ENCODE results near the gene NOP14. TPM values are rescaled to one million over a fixed set of nuclear protein-coding genes. Genes with fewer than 3 reads are reported as not detected.
A peak's percentile ranks its signal among the peaks of the same experiment; 100 is the strongest.

NOP14 gene
- total RNA-seq, 1 experiment from 2014 or later: 50.1 TPM

- Histone ChIP-seq H2AK5ac (ENCODE audit: insufficient read length, low read length) (no peak overlapping the region), H2BK120ac (ENCODE audit: low read depth, low read length, poor library complexity, severe bottlenecking) (no peak overlapping the region), H3K23ac (ENCODE audit: insufficient read length, low read depth, low read length) (no peak overlapping the region), H3K4me2 (ENCODE audit: insufficient read depth, insufficient read length, low read length) (no peak overlapping the region), H3K79me1 (ENCODE audit: insufficient read depth, low read depth, low read length, poor library complexity, severe bottlenecking) (no peaks in the 10 kb centered on the region), H4K20me1 (ENCODE audit: control insufficient read depth, insufficient read depth, insufficient read length) (no peaks in the 10 kb centered on the region), H2BK20ac (ENCODE audit: low read depth, low read length, poor library complexity, severe bottlenecking) (no peak overlapping the region), H4K91ac (ENCODE audit: insufficient read length, low read depth, low read length) (no peak overlapping the region), H3K56ac (ENCODE audit: insufficient read length, low read depth, low read length) (no peak overlapping the region), H3K27ac (ENCODE audit: insufficient read length, low read depth, low read length) (no peak overlapping the region), H3K23me2 (ENCODE audit: insufficient read length, low read depth, low read length, poor library complexity, severe bottlenecking) (no peaks in the 10 kb centered on the region), H4K8ac (replicated peaks; ENCODE audit: insufficient read length, low read depth, low read length) (no peak overlapping the region), H3T11ph (ENCODE audit: low read length) (no peak overlapping the region), H2BK12ac (ENCODE audit: insufficient read length, low read depth, low read length) (no peak overlapping the region), H3K18ac (ENCODE audit: insufficient read length, low read depth, low read length) (no peak overlapping the region), H3K79me2 (ENCODE audit: insufficient read depth, low read length) (no peaks in the 10 kb centered on the region), H4K5ac (ENCODE audit: insufficient read length, low read depth, low read length) (no peak overlapping the region), H2AFZ (ENCODE audit: low read length) (no peak overlapping the region), H3K27me3 (ENCODE audit: insufficient read depth, low read length) (no peaks in the 10 kb centered on the region), H3K14ac (ENCODE audit: insufficient read depth, low read length) (no peak overlapping the region), H3K9ac (ENCODE audit: extremely low read depth, insufficient read length, low read length) (no peak overlapping the region), H3K4ac (ENCODE audit: low read depth, low read length) (no peak overlapping the region), H3K9me3 (ENCODE audit: control insufficient read depth, low read depth, low read length) (no peaks in the 10 kb centered on the region), H3K4me1 (ENCODE audit: insufficient read depth, low read length) (no peaks in the 10 kb centered on the region), H2BK15ac (ENCODE audit: low read depth, low read length) (no peak overlapping the region), H2BK5ac (ENCODE audit: insufficient read length, low read length) (no peak overlapping the region)
- peaks cover 8% of the 10 kb centered on the region in 2 experiments for H3K4me1 Mint-ChIP-seq
- H3K27me3 Mint-ChIP-seq (ENCODE audit: low read depth): no peaks in the 10 kb centered on the region
- TF ChIP-seq CTCF (conservative IDR thresholded peaks at IDR 0.05): no peak
- no peaks in the 10 kb centered on the region for H3K9me3 Mint-ChIP-seq
- no CpG with 5 or more reads among the region's 21 CpGs for WGBS (ENCODE audit: extremely low coverage, insufficient read length, low lambda C conversion rate)
- no peak overlapping the region for H3K4me3 Mint-ChIP-seq
- H3K27ac Mint-ChIP-seq: peak overlapping the region in 2 of 3 experiments; percentile 20 to 74; a peak in 5 of 7 replicates
- peaks cover 62 to 97% (median 91%) of the 10 kb centered on the region in 3 experiments; a peak in 6 of 7 replicates for H3K36me3 Mint-ChIP-seq (ENCODE audit: insufficient read depth in 1 of 3, low read depth in 3 of 3)
- no peak for DNase-seq
Observed at GRCh38 chr4:2942037-2942531, 21.1 kb downstream of the NOP14 start.

Measured in H9 (cell line).